Measurements from ENCODE around the gene FUT8. TPM values are rescaled to one million over a fixed set of nuclear protein-coding genes. Genes with fewer than 3 reads are reported as not detected.

Gene FUT8
- total and polyA plus RNA-seq, 2 experiments from 2014 or later = 17.4 to 35.4 TPM

DNA sequence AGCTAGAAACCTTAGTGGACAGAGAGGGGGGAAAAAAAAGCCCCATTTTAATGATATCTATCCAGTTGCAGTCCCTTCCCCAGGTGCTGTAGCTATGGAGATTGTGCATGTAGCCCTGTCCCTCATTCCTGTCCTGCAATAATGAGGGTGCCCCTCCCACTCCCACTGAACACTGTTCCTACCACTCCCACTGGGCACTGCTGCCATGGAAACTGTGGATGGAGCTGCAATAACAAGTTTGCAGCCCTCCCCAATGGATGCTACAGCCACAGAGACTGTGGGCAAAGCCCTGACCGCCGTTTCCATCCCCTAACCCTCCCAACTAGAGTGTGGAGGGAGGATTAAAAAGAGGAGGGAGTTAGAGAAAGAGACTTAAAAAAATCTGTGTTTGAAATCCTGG, 238.3 kb downstream of the FUT8 start:
- Histone ChIP-seq H3K4me3 (no peak overlapping the region), H3K4me1 (ENCODE audit: low read depth) (no peaks in the 10 kb centered on the region), H3K27me3 (no peaks in the 10 kb centered on the region), H3K9me3 (ENCODE audit: low read depth) (no peaks in the 10 kb centered on the region), H3K27ac (no peak overlapping the region), H3K36me3 (no peaks in the 10 kb centered on the region)
- DNase-seq (ENCODE audit: low read depth in 1 of 2, low spot score in 1 of 2) = no peak
- TF ChIP-seq, protein P1, sequence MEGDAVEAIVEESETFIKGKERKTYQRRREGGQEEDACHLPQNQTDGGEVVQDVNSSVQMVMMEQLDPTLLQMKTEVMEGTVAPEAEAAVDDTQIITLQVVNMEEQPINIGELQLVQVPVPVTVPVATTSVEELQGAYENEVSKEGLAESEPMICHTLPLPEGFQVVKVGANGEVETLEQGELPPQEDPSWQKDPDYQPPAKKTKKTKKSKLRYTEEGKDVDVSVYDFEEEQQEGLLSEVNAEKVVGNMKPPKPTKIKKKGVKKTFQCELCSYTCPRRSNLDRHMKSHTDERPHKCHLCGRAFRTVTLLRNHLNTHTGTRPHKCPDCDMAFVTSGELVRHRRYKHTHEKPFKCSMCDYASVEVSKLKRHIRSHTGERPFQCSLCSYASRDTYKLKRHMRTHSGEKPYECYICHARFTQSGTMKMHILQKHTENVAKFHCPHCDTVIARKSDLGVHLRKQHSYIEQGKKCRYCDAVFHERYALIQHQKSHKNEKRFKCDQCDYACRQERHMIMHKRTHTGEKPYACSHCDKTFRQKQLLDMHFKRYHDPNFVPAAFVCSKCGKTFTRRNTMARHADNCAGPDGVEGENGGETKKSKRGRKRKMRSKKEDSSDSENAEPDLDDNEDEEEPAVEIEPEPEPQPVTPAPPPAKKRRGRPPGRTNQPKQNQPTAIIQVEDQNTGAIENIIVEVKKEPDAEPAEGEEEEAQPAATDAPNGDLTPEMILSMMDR (IDR thresholded peaks at IDR 0.05; ENCODE audit: low read depth, low read length) = no peak

DNA sequence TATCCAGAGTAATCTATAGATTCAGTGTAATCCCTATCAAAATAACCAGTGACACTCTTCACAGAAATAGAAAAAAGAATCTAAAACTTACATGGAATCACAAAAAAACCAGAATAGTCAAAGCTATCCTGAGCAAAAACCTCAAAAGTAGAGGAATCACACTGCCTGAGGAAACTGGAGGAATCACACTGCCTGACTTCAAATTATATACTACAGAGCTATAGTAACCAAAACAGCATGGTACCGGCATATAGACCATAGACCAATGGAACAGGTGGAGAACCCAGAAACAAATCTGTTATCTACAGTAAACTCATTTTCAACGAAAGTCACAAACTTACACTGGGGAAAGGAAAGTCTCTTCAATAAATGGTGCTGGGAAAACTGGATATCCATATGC, 244.0 kb downstream of the FUT8 start:
- Histone ChIP-seq H3K27ac (no peak overlapping the region), H3K36me3 (no peaks in the 10 kb centered on the region), H3K4me1 (ENCODE audit: low read depth) (no peaks in the 10 kb centered on the region), H3K9me3 (ENCODE audit: low read depth) (no peaks in the 10 kb centered on the region), H3K27me3 (no peaks in the 10 kb centered on the region), H3K4me3 (no peak overlapping the region)
- DNase-seq (ENCODE audit: low read depth in 1 of 2, low spot score in 1 of 2) = no peak
- TF ChIP-seq, protein P1 (IDR thresholded peaks at IDR 0.05; ENCODE audit: low read depth, low read length) = no peak

DNA sequence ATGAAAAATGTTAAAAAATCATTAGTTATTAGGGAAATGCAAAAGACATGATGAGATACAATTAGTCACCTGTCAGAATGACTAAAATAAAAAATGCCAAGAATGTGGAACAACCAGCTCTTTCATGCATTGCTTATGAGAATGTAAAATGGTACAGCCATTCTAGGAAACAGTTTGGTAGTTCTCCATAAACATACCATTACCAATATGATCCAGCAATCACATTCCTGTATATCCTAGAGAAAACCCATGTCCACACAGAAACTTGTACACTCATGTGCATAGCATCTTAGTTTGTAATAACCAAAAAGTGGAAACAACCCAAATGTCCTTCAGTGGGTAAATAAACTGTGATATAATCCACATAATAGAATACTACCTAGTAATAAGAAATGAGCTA, 245.7 kb downstream of the FUT8 start:
- Histone ChIP-seq H3K36me3 (no peaks in the 10 kb centered on the region), H3K9me3 (ENCODE audit: low read depth) (no peaks in the 10 kb centered on the region), H3K4me1 (ENCODE audit: low read depth) (no peaks in the 10 kb centered on the region), H3K27me3 (no peaks in the 10 kb centered on the region), H3K4me3 (no peak overlapping the region), H3K27ac (no peak overlapping the region)
- peak in 1 of 2 donors; percentile 18 for DNase-seq (ENCODE audit: low read depth in 1 of 2, low spot score in 1 of 2)
- TF ChIP-seq, protein P1 (IDR thresholded peaks at IDR 0.05; ENCODE audit: low read depth, low read length) = no peak

DNA sequence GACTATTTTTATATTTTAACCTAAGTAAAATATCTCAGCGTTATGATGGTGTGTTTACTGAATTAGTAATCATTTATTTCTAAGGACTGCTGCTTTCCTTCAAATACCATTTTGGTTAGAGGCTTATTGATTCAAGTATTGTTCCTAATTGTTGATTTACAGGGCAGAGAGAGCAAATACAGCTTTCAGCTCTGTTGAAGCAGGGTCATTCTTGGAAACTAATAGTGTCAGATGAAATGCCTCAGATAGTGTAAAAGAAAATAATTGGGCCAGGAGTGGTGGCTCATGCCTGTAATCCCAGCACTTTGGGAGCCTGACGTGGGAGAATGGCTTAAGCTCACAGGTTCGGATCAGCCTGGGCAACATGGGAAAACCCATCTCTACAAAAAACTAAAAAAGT, 249.3 kb downstream of the FUT8 start:
- Histone ChIP-seq H3K36me3 (no peaks in the 10 kb centered on the region), H3K27ac (no peak overlapping the region), H3K27me3 (no peaks in the 10 kb centered on the region), H3K4me3 (no peak overlapping the region), H3K4me1 (ENCODE audit: low read depth) (peaks cover 10% of the 10 kb centered on the region), H3K9me3 (ENCODE audit: low read depth) (no peaks in the 10 kb centered on the region)
- TF ChIP-seq, protein P1 (IDR thresholded peaks at IDR 0.05; ENCODE audit: low read depth, low read length) = no peak
- no peak for DNase-seq (ENCODE audit: low read depth in 1 of 2, low spot score in 1 of 2)

DNA sequence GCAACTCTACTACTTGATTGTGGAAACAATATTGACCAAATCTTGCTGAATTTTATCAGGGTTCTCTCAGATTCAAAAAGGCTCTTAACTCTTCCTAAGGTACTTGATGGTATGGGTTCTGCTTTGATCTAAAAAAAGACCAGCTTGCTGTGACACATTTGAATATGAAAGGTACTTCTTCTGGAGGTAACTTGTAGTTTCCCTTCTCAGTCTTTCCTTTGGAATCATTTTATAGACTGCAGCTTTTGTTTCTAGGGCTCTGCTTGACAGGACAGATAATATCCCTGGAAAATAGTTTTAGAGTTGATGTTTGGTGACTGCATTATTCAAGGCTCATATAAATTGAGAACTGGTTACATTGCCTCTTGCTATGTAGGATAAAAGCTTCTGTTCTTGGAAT, 251.9 kb downstream of the FUT8 start:
- Histone ChIP-seq H3K36me3 (no peaks in the 10 kb centered on the region), H3K27ac (peak overlapping the region; percentile 32), H3K4me1 (ENCODE audit: low read depth) (peaks cover 10% of the 10 kb centered on the region), H3K9me3 (ENCODE audit: low read depth) (no peaks in the 10 kb centered on the region), H3K4me3 (no peak overlapping the region), H3K27me3 (no peaks in the 10 kb centered on the region)
- TF ChIP-seq, protein P1 (IDR thresholded peaks at IDR 0.05; ENCODE audit: low read depth, low read length) = no peak
- no peak for DNase-seq (ENCODE audit: low read depth in 1 of 2, low spot score in 1 of 2)

All from cardiac muscle cell (in vitro differentiated cells and primary cell).